ENCODE data around the gene NPC2.

NPC2 gene

GRCh38 chr14:74510959-74511409 is 17.9 kb upstream of the NPC2 start:
- no peak for DNase-seq
- H3K9me3 Mint-ChIP-seq: no peaks in the 10 kb centered on the region
- peaks cover 12% of the 10 kb centered on the region for H3K4me1 Mint-ChIP-seq
- H3K4me3 Mint-ChIP-seq: no peak overlapping the region
- peaks cover 69% of the 10 kb centered on the region for H3K27me3 Mint-ChIP-seq
- CTCF ChIA-PET: no interaction called here
- H3K27ac Mint-ChIP-seq: no peak overlapping the region
- no peaks in the 10 kb centered on the region for H3K36me3 Mint-ChIP-seq

DNA sequence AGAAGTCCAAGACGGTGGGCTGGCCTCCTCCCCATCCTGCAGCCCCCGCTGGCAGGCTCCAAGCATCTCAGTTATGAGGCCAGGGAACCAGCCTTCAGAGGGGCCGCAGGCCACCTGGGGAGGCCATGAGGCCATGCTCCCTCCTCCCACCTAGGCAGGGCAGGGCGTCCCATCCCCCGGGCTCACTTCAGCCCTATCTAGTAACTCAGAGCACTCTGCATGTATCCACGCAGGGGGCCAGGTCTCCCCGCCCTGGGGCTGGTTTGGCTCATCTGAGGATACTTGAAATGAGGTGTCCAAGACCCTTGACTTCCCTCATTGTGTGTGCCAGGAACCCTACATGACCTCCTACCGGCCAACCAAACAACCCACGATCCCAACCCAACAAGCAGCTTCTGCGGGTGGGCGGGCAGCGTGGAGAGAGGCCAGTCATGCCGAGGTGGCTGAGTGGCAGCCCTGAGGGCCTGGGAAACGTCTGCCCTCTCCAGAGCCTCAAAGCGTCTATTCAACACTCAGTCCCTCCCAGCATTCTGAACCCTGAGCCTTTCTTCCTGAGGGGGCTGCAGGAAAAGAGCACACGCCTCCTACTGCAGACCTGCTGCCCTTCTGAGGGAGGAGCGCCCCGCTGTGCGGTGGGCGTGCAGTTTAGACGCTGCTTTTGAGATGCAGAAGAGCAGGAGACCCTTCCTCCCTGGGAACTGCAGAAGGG is 17.3 kb upstream of the NPC2 start:
- Mint-ChIP-seq H3K36me3 (no peaks in the 10 kb centered on the region), H3K27ac (no peak overlapping the region), H3K4me3 (no peak overlapping the region), H3K9me3 (no peaks in the 10 kb centered on the region), H3K27me3 (peaks cover 71% of the 10 kb centered on the region), H3K4me1 (peaks cover 12% of the 10 kb centered on the region)
- DNase-seq: no peak
- CTCF ChIA-PET: no interaction called here

- Mint-ChIP-seq H3K27ac (no peak overlapping the region), H3K4me1 (peaks cover 9% of the 10 kb centered on the region), H3K4me3 (no peak overlapping the region), H3K36me3 (no peaks in the 10 kb centered on the region), H3K27me3 (peaks cover 65% of the 10 kb centered on the region), H3K9me3 (no peaks in the 10 kb centered on the region)
- no peak for DNase-seq
- CTCF ChIA-PET: no interaction called here
These were observed 16.6 kb upstream of the NPC2 start for GRCh38 chr14:74509587-74510222.

DNA sequence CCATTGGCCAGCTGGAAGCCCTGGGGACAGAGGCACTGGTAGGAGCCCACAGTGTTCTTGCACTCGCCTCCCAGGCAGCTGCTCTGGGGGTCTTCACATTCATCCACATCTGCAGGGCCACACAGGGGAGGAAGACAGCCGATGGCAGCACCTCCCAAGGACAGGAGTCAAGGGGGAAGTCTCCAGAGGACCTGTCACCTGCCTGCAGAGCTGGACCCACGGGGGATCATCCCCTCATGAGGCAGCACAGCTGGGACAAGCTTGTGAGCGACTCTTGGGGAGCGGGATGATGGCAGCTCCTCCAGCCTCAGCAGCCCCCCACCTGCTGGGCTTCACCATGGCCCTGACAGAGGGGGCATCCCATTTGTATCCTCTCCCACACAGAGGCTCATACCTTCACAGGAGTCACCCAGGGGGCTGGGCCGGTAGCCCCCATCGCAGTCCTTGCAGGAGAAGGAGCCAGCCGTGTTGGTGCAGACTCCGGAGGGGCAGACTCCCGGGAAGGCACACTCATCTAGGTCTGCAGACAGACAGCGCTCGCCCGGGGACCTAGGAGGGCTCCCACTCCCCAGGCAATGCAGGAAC is 15.8 kb upstream of the NPC2 start:
- Mint-ChIP-seq H3K4me1 (peaks cover 2% of the 10 kb centered on the region), H3K27me3 (peaks cover 57% of the 10 kb centered on the region)
- CTCF ChIA-PET: no interaction called here

GRCh38 chr14:74508292-74508731 is 15.2 kb upstream of the NPC2 start:
- Mint-ChIP-seq H3K36me3 (no peaks in the 10 kb centered on the region), H3K27ac (no peak overlapping the region), H3K9me3 (no peaks in the 10 kb centered on the region), H3K4me1 (no peaks in the 10 kb centered on the region), H3K4me3 (no peak overlapping the region), H3K27me3 (peaks cover 51% of the 10 kb centered on the region)
- no peak for DNase-seq
- CTCF ChIA-PET: no interaction called here

More for the DNA sequence above, 15.8 kb upstream of the NPC2 start:
- Mint-ChIP-seq H3K9me3 (no peaks in the 10 kb centered on the region), H3K4me3 (no peak overlapping the region), H3K27ac (no peak overlapping the region), H3K36me3 (no peaks in the 10 kb centered on the region)
- DNase-seq: no peak

DNA sequence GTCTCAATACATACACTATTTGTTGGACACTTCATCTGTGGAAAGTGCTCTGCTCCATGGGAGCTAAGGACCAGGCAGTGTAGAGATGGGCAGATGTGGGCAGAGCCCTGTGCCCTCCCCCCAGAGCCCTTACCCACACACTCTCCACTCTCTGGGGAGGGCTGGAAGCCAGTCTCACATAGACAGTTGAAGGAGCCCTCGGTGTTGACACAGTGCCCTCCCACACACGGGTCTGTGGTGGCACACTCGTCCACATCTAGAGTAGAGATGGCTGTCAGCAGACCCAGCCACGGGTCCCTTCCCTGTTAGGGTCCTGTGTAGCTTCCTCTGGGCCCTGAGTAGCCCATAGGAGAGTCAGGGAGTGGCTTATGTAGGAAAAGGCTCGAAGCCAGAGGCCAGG is 14.7 kb upstream of the NPC2 start:
- peaks cover 46% of the 10 kb centered on the region for H3K27me3 Mint-ChIP-seq
- H3K4me1 Mint-ChIP-seq: no peaks in the 10 kb centered on the region
- peak; percentile 3 for DNase-seq
- CTCF ChIA-PET: no interaction called here
- H3K27ac Mint-ChIP-seq: no peak overlapping the region
- no peak overlapping the region for H3K4me3 Mint-ChIP-seq
- H3K36me3 Mint-ChIP-seq: no peaks in the 10 kb centered on the region
- H3K9me3 Mint-ChIP-seq: no peaks in the 10 kb centered on the region

DNA sequence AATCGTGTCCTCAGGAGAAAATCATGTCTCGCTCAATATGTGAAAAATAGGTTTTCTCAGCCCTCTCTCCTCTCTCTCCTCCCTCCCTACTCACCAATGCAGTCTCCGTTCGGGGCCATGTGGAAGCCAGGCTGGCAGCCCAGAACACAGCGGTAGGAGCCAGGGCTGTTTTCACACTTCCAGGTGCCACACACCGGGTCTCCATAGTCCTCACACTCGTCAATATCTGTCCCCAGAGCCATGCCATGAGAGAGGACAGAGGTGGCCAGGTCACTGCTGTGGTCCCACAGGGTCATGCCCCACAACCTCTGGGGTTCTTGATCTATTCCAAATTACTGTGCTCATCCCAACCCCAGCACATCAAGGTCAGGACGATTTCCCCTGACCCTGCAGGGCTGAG is 14.0 kb upstream of the NPC2 start:
- Mint-ChIP-seq H3K4me3 (no peak overlapping the region), H3K27me3 (peaks cover 38% of the 10 kb centered on the region), H3K36me3 (no peaks in the 10 kb centered on the region), H3K4me1 (peaks cover 2% of the 10 kb centered on the region), H3K27ac (no peak overlapping the region), H3K9me3 (no peaks in the 10 kb centered on the region)
- peak; percentile 3 for DNase-seq
- CTCF ChIA-PET: no interaction called here

DNA sequence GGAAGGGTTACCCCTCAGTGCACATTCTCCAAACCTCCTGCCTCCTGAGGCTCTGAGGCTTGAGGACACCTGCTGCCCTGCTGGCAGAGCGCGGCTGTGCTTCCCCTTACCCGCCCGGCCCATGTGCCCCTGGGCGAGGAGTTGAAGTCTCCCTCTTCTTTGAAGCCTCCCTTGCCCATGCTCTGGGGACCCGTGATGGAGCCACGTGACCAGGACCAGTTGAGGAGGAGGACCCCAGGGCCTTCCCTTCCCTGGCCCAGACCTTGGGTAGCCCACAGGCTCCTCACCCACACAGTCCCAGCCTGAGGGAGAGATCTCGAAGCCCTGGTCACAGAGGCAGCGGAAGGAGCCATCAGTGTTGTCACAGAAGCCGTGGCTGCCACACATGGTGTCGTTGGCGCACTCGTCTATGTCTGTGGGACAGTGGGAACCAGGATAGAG is 13.3 kb upstream of the NPC2 start:
- Mint-ChIP-seq H3K4me1 (peaks cover 7% of the 10 kb centered on the region), H3K36me3 (no peaks in the 10 kb centered on the region), H3K27me3 (peaks cover 32% of the 10 kb centered on the region), H3K9me3 (no peaks in the 10 kb centered on the region), H3K27ac (no peak overlapping the region), H3K4me3 (no peak overlapping the region)
- DNase-seq: peak; percentile 16
- CTCF ChIA-PET: no interaction called here

GRCh38 chr14:74505831-74506230 is 12.7 kb upstream of the NPC2 start:
- Mint-ChIP-seq H3K4me1 (peaks cover 7% of the 10 kb centered on the region), H3K9me3 (no peaks in the 10 kb centered on the region), H3K27ac (no peak overlapping the region), H3K36me3 (no peaks in the 10 kb centered on the region), H3K27me3 (peaks cover 28% of the 10 kb centered on the region), H3K4me3 (no peak overlapping the region)
- CTCF ChIA-PET: no interaction called here
- DNase-seq: peak; percentile 14

DNA sequence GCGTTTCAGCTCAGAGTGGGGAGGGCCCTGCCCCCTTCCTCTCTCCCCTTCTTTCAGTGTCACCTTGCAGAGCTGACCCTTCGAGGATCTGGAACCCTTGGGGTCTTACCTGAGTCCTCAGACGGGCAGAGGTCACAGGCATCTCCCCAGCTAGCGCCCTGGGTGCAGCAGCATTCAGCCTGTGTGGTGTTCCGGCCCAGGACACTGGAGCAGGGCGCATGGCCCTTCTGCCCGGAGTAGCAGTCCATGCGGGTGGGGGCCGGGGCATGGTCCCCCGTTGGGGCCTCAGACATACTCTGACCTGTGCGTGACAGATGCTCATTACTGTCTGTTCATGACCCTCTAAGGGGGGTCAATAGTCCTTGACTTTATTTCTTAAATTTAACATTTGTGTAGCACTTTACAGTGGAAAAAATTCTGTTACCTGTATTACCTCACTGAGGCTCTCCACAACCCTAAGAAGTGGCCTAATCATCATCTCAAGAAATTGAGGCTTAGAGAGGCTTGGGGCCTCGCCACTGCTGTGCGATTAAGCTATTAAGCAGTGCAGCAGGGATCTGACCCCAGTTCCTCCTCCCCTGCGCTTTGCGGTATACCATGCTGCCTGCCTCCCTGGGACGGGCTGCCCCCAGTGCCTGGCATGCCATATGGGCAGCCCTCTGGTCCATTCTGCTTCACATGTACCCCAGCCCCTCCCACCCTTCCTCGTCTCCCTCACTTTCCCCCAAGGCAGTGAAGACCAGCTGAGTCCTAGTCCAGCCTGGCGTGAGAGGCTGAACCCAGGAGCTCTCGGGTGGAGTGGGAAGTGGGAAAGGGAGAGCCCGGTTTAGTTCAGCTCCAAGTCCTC is 12.0 kb upstream of the NPC2 start:
- Mint-ChIP-seq H3K36me3 (no peaks in the 10 kb centered on the region), H3K27me3 (peaks cover 26% of the 10 kb centered on the region)
- CTCF ChIA-PET: no interaction called here

DNA sequence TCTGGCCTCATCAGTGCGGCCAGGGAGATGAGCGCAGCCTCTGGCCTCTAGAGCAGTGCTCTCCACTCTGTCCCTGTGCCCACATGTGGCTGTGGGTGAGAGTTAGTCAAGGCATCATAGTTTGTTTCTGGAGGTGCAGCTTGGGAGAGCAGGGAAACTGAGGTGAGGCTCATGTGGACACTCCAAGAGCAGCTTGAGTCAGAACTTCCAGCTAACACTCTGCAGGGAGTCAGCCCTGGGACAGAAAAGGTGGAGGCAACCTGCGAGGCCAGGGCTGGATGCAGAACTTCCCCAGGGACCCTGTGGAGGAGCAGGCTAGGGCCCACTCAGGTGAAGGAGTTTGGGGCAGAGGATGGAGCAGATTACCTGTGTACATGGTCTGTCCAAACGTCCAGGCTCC is 11.3 kb upstream of the NPC2 start:
- no peaks in the 10 kb centered on the region for H3K36me3 Mint-ChIP-seq
- no peaks in the 10 kb centered on the region for H3K9me3 Mint-ChIP-seq
- peaks cover 26% of the 10 kb centered on the region for H3K27me3 Mint-ChIP-seq
- no peak overlapping the region for H3K4me3 Mint-ChIP-seq
- peak; percentile 3 for DNase-seq
- peaks cover 7% of the 10 kb centered on the region for H3K4me1 Mint-ChIP-seq
- H3K27ac Mint-ChIP-seq: no peak overlapping the region
- CTCF ChIA-PET: no interaction called here

More for the DNA sequence above, 12.0 kb upstream of the NPC2 start:
- no peak overlapping the region for H3K27ac Mint-ChIP-seq
- H3K4me1 Mint-ChIP-seq: peaks cover 7% of the 10 kb centered on the region
- H3K9me3 Mint-ChIP-seq: no peaks in the 10 kb centered on the region
- H3K4me3 Mint-ChIP-seq: no peak overlapping the region
- DNase-seq: peak; percentile 15

- Mint-ChIP-seq H3K4me3 (no peak overlapping the region), H3K36me3 (no peaks in the 10 kb centered on the region), H3K9me3 (no peaks in the 10 kb centered on the region), H3K27me3 (peaks cover 25% of the 10 kb centered on the region), H3K27ac (no peak overlapping the region), H3K4me1 (peaks cover 7% of the 10 kb centered on the region)
- CTCF ChIA-PET: no interaction called here
- DNase-seq: peak; percentile 13
These were observed 10.8 kb upstream of the NPC2 start for GRCh38 chr14:74503938-74504335.

- no peak overlapping the region for H3K27ac Mint-ChIP-seq
- H3K4me1 Mint-ChIP-seq: peaks cover 7% of the 10 kb centered on the region
- CTCF ChIA-PET: interaction anchor here (1.3 kb wide), 2 partner anchors 22 to 147 kb away, joined by 3 read pairs; no protein-coding TSS in a partner anchor
- no peak overlapping the region for H3K4me3 Mint-ChIP-seq
- DNase-seq: no peak
- no peaks in the 10 kb centered on the region for H3K36me3 Mint-ChIP-seq
- peaks cover 19% of the 10 kb centered on the region for H3K27me3 Mint-ChIP-seq
- no peaks in the 10 kb centered on the region for H3K9me3 Mint-ChIP-seq
These were observed 10.3 kb upstream of the NPC2 start for GRCh38 chr14:74503291-74503937.

Measured in activated naive CD4-positive, alpha-beta T cell treated with anti-CD3 and anti-CD28 coated beads, Interleukin-2, amount 10 ng/mL, durations not matched to agents 7 days and 5 days (primary cell).